HepG2 (cell line): Measurements from ENCODE around the gene MPIG6B. TPM values are rescaled to one million over a fixed set of nuclear protein-coding genes. Genes with fewer than 3 reads are reported as not detected.

Source experiments
- AHDC1 ChIP-seq: sonication (generic); formaldehyde crosslinking; IDR thresholded peaks from 2 replicates; pipeline ENCODE4 v1.5.1; 2020; ENCODE audit warnings: mild to moderate bottlenecking, missing genetic modification reagents, borderline replicate concordance
- FOXO1 ChIP-seq: sonication (generic); formaldehyde crosslinking; IDR thresholded peaks from 2 replicates; pipeline ENCODE4 v1.4.0; 2020; ENCODE audit warnings: missing genetic modification reagents
- GZF1 ChIP-seq: sonication (generic); formaldehyde crosslinking; IDR thresholded peaks from 2 replicates; pipeline ENCODE4 v1.5.1; 2020; ENCODE audit warnings: mild to moderate bottlenecking, missing genetic modification reagents
- HNF1B ChIP-seq: sonication (generic); formaldehyde crosslinking; IDR thresholded peaks from 2 replicates; pipeline ENCODE4 v1.5.1; 2020; ENCODE audit warnings: mild to moderate bottlenecking, moderate library complexity, missing genetic modification reagents
- HNRNPL ChIP-seq: fragments of 200-400 bp; formaldehyde crosslinking; IDR thresholded peaks from 2 replicates; pipeline ENCODE4 v1.6.1; 2017; ENCODE audit warnings: mild to moderate bottlenecking, low read depth, low read length
- LCORL ChIP-seq, 2 experiments: fragments of 450-650 bp in 1 of 2; sonication (generic) in 1 of 2; formaldehyde crosslinking in 1 of 2; IDR thresholded peaks; 2 replicates each; pipeline versions ENCODE4 v1.5.0 to v1.6.1; 2017 to 2020; ENCODE audit warnings: antibody characterized with exemption in 1 of 2, missing genetic modification reagents in 1 of 2
- NR2F2 ChIP-seq: IDR thresholded peaks from 2 replicates; pipeline ENCODE4 v1.6.1; 2012; ENCODE audit warnings: low read depth, inconsistent platforms, borderline replicate concordance
- RARA ChIP-seq: IDR thresholded peaks from 2 replicates; pipeline ENCODE4 v1.6.1; 2016; ENCODE audit warnings: missing genetic modification reagents, missing compliant biosample characterization
- SALL1 ChIP-seq: sonication (generic); formaldehyde crosslinking; IDR thresholded peaks from 2 replicates; pipeline ENCODE4 v1.8.0; 2022; ENCODE audit warnings: mild to moderate bottlenecking, missing genetic modification reagents
- TBX2 ChIP-seq: sonication (generic); formaldehyde crosslinking; IDR thresholded peaks from 2 replicates; pipeline ENCODE4 v1.5.0; 2020; ENCODE audit warnings: missing genetic modification reagents, mild to moderate bottlenecking, borderline replicate concordance
- ZBED4 ChIP-seq: sonication (generic); formaldehyde crosslinking; IDR thresholded peaks from 2 replicates; pipeline ENCODE4 v1.4.0; 2020; ENCODE audit warnings: missing genetic modification reagents, borderline replicate concordance
- ZBTB7A ChIP-seq: sonication (generic); formaldehyde crosslinking; IDR thresholded peaks from 2 replicates; pipeline ENCODE4 v1.8.0; 2022; ENCODE audit warnings: mild to moderate bottlenecking, missing genetic modification reagents
- ZNF343 ChIP-seq: sonication (generic); formaldehyde crosslinking; IDR thresholded peaks from 2 replicates; pipeline ENCODE4 v1.4.0; 2020; ENCODE audit warnings: mild to moderate bottlenecking, missing genetic modification reagents
- ZNF510 ChIP-seq: sonication (generic); formaldehyde crosslinking; IDR thresholded peaks from 2 replicates; pipeline ENCODE4 v1.4.0; 2020; ENCODE audit warnings: low read depth, mild to moderate bottlenecking, missing genetic modification reagents
- ZNF615 ChIP-seq: sonication (generic); formaldehyde crosslinking; IDR thresholded peaks from 2 replicates; pipeline ENCODE4 v1.5.0; 2020; ENCODE audit warnings: mild to moderate bottlenecking, missing genetic modification reagents, borderline replicate concordance
- ZNF761 ChIP-seq: sonication (generic); formaldehyde crosslinking; conservative IDR thresholded peaks from 2 replicates; pipeline ENCODE4 v1.4.0; 2020; ENCODE audit warnings: mild to moderate bottlenecking, missing genetic modification reagents
- ZNF776 ChIP-seq: sonication (generic); formaldehyde crosslinking; IDR thresholded peaks from 2 replicates; pipeline ENCODE4 v1.4.0; 2020; ENCODE audit warnings: mild to moderate bottlenecking, missing genetic modification reagents
- polyA plus RNA-seq, 8 experiments: library from polyadenylated mRNA; depleted of rRNA in 3 of 8; stranded (reverse) in 7 of 8; unstranded in 1 of 8; fragments of >200 nt; fragmentation: Illumina TruSeq in 4 of 8; extraction: Trizol in 4 of 8; gene quantifications; 2 replicates each; pipeline versions ENCODE4 v1.2.1 to v1.2.3, GENCODE V29; 2011 to 2016; ENCODE audit warnings: low read depth in 4 of 8, missing spikeins in 1 of 8, mixed read lengths in 1 of 8; ENCODE audit not compliant: insufficient read depth in 1 of 8
- total RNA-seq, 5 experiments: library from RNA; depleted of rRNA; stranded (reverse); fragments of >200 nt; fragmentation: Illumina TruSeq; extraction: Trizol; gene quantifications; 2 replicates each; pipeline ENCODE4 v1.2.3, GENCODE V29; 2016; ENCODE audit warnings: low read depth in 1 of 5

The MPIG6B gene
- total and polyA plus RNA-seq, 2 of the 13 experiments (the other 11 are each of a cell fraction or from before 2014, with no cell fraction given) = not detected

GRCh38 chr6:31775633-31776484 is 52.7 kb downstream of the MPIG6B start (continued):
- TF ChIP-seq SALL1 (CRISPR knock-in tag) (0 out of 2 replicates have a peak, but pooled peaks have one; percentile 7), ZNF776 (peak; percentile 60; the same call in 1 of the 2 replicates), ZBED4 (peak; percentile 44; the same call in 1 of the 2 replicates), ZNF615 (CRISPR knock-in tag) (no peak), HNF1B (CRISPR knock-in tag) (peak; percentile 16; the same call in 1 of the 2 replicates), TBX2 (CRISPR knock-in tag) (peak; percentile 66), NR2F2 (no peak), AHDC1 (CRISPR knock-in tag) (no peak), ZNF510 (CRISPR knock-in tag) (0 out of 2 replicates have a peak, but pooled peaks have one; percentile 45), ZNF761 (CRISPR knock-in tag) (0 out of 2 replicates have a peak, but pooled peaks have one; percentile 21), ZBTB7A (CRISPR knock-in tag) (peak; percentile 56), GZF1 (CRISPR knock-in tag) (peak; percentile 44; the same call in 1 of the 2 replicates), ZNF343 (CRISPR knock-in tag) (0 out of 2 replicates have a peak, but pooled peaks have one; percentile 6), HNRNPL (peak; percentile 96), LCORL (IDR thresholded peaks at IDR 0.05) (no peak), LCORL (CRISPR knock-in tag; IDR thresholded peaks at IDR 0.05) (peak; percentile 73; the same call in 1 of the 2 replicates), FOXO1 (CRISPR knock-in tag) (no peak), RARA (CRISPR knock-in tag) (peak; percentile 88)
